Subcutaneous preadipocyte (primary cell): ENCODE data around the gene FDX2. TPM values are rescaled to one million over a fixed set of nuclear protein-coding genes. Genes with fewer than 3 reads are reported as not detected.

Experiments used
- small RNA-seq: library from RNA; depleted of rRNA; stranded (forward); fragments of <200 nt; gene quantifications from one replicate; pipeline ENCODE3, GENCODE V24; 2012
- total RNA-seq: library from RNA; depleted of rRNA; stranded (reverse); fragments of >200 nt; gene quantifications from 2 replicates; pipeline ENCODE4 v1.2.3, GENCODE V29; 2012

FDX2 gene
- total RNA-seq, result 11.4 and 15.6 TPM in 2 replicates

GRCh38 chr19:10315335-10316214, at the start of gene FDX2:
FDX2 (minus strand) TSS chr19:10316015; CDS start chr19:10315996, 19 bp downstream.

DNA sequence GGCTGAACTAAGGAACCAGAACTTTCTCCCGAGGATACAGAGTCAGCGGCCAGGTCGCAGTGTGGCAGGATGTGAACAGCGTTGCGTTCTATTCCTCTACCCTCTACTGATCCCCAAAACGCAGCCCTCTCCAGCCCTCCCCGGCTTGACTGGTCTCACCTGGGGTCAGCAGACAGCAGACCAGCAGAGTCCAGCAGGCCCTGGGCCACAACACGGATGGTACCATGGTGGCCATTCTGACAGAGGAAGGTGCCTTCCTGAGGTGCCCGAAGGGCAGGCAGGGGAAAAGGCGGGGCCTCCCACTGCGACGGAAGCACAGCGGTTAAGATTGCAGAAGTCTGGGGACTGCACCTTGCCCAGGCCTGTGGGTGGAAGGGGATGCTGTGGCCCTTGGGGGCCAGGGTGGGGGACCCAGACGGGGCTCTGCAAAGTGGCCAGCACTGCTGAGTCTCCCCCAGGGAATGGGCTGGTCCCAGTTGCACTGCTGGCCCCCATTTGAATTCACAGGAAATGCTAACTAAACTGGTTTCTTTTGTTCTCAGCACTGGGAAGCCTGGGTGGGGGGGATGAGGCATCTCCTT, 23.7 kb upstream of the FDX2 start, which contains the start of gene ICAM3:
Gene ICAM3, minus strand, starts transcription at position 245 of the 581 bp plus-strand sequence. Its CDS starts 10 bp downstream, at position 235.

DNA sequence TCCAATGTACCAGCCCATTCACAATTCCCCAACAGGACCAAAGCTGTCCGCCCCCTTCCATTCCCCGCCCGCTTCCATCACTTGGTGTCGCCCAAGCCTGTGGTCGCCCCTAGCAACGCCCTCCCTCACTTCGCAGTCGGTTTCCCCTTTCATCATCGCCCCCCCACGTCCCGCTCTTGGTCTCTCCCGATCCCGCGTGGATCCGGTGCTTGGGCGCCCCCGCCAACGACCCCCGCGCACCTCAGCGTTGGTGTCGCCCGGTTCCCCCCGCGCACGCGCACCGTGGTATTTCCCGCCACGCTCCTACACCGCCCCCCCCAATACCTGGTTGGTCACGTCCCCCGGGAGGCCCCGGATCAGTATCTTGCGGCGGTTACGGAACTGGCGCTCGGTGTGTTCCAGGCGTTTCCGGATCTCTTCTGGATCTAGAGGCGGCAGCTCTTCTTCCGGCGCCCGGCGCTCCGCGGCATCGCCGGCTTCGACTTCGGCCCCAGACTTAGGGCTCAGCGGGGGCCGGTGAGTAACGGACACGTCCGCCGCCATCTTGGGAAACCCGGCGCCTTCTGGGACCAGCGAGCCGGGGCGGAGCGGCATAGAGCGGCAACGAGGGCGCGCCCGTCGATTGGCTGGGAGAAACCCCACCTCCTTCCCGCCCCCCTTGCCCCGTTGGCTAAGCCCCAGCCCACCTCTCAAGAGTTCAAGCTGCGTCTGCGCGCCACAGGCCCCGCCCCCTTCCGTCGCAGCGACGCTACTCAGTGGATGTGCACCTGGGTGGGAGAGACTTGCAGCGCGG, 17.3 kb upstream of the FDX2 start, which contains the start of gene RAVER1:
Gene RAVER1, minus strand, starts transcription at position 565 of the 793 bp plus-strand sequence. Its CDS starts 22 bp downstream, at position 543.

GRCh38 chr19:10309423-10309822, 6.4 kb downstream of the FDX2 start, which contains the start of gene ZGLP1:
ZGLP1 (minus strand) TSS chr19:10309815.

DNA sequence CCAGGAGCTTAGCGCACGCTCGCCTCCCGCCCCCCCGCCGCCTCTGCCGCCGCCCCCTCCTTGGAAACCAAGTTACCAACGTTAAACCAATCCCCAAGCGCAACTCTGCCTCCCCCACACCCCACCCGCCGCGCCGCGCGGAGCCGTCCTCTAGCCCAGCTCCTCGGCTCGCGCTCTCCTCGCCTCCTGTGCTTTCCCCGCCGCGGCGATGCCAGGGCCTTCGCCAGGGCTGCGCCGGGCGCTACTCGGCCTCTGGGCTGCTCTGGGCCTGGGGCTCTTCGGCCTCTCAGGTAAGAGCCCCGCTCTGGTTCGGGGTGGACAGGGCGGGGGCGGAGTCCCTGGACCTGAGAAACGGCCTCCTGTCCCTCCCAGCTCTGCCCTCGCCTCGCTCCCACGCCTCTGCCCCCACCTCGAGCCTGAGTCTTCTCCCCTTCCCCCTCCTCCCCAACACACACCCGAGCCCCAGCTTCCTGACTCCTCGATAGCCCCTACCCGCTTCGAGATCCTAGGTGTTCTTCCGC, 25.9 kb downstream of the FDX2 start, which contains the start of gene ICAM5:
Gene ICAM5, plus strand, starts transcription at position 117 of the 521 bp plus-strand sequence. Its CDS starts 92 bp downstream, at position 209.

DNA sequence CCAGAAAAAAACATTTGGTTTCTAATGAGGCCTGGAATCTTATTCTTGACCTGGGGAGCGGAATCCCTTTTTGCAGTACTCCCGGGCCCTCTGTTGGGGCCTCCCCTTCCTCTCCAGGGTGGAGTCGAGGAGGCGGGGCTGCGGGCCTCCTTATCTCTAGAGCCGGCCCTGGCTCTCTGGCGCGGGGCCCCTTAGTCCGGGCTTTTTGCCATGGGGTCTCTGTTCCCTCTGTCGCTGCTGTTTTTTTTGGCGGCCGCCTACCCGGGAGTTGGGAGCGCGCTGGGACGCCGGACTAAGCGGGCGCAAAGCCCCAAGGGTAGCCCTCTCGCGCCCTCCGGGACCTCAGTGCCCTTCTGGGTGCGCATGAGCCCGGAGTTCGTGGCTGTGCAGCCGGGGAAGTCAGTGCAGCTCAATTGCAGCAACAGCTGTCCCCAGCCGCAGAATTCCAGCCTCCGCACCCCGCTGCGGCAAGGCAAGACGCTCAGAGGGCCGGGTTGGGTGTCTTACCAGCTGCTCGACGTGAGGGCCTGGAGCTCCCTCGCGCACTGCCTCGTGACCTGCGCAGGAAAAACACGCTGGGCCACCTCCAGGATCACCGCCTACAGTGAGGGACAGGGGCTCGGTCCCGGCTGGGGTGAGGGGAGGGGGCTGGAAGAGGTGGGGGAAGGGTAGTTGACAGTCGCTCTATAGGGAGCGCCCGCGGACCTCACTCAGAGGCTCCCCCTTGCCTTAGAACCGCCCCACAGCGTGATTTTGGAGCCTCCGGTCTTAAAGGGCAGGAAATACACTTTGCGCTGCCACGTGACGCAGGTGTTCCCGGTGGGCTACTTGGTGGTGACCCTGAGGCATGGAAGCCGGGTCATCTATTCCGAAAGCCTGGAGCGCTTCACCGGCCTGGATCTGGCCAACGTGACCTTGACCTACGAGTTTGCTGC, 28.7 kb downstream of the FDX2 start, which contains the start of gene ICAM4:
Gene ICAM4, plus strand, starts transcription at position 153 of the 935 bp plus-strand sequence. Its CDS starts 58 bp downstream, at position 211.

DNA sequence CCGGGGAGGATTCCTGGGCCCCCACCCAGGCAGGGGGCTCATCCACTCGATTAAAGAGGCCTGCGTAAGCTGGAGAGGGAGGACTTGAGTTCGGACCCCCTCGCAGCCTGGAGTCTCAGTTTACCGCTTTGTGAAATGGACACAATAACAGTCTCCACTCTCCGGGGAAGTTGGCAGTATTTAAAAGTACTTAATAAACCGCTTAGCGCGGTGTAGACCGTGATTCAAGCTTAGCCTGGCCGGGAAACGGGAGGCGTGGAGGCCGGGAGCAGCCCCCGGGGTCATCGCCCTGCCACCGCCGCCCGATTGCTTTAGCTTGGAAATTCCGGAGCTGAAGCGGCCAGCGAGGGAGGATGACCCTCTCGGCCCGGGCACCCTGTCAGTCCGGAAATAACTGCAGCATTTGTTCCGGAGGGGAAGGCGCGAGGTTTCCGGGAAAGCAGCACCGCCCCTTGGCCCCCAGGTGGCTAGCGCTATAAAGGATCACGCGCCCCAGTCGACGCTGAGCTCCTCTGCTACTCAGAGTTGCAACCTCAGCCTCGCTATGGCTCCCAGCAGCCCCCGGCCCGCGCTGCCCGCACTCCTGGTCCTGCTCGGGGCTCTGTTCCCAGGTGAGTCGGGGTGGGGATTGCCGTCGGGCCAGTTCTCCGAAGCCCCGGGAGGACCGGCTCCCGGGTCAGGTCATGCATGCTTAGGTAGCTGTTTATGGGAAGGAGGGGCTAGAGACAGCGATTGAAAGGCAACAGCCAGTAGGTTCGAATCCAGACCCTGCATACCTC, 45.0 kb downstream of the FDX2 start, which contains the start of gene ICAM1:
Gene ICAM1, plus strand, starts transcription at position 505 of the 779 bp plus-strand sequence. Its CDS starts 40 bp downstream, at position 545.

Small RNA genes within 50 kb of the gene (small RNA-seq; reads per million reads assigned to genes)
- gene AC011511.1 (not detected), gene AC011511.4 (not detected)

Other genes with a start within 250 kb of the FDX2 start
- gene SHFL, start 229.7 kb downstream of the FDX2 start, total RNA-seq, result 13.1 and 16.2 TPM in 2 replicates
- 0.37 TPM in 1 of 2 replicates, not detected in the other for gene ANGPTL6, start 213.3 kb downstream of the FDX2 start, total RNA-seq
- 35.6 and 45.5 TPM in 2 replicates for gene PPAN, start 209.7 kb downstream of the FDX2 start, total RNA-seq
- gene P2RY11, start 204.3 kb downstream of the FDX2 start, total RNA-seq, result 2.9 and 3.5 TPM in 2 replicates
- 237 and 313 TPM in 2 replicates for gene EIF3G, start 196.1 kb downstream of the FDX2 start, total RNA-seq
- gene DNMT1, start 121.1 kb downstream of the FDX2 start, total RNA-seq, result 82.7 and 148 TPM in 2 replicates
- 37.5 and 56.1 TPM in 2 replicates for gene S1PR2, start 84.7 kb downstream of the FDX2 start, total RNA-seq
- 70.9 and 71.2 TPM in 2 replicates for gene MRPL4, start 63.8 kb downstream of the FDX2 start, total RNA-seq
- 4.4 and 5.3 TPM in 2 replicates for gene ICAM1, start 44.9 kb downstream of the FDX2 start, total RNA-seq
- gene ICAM4, start 29.1 kb downstream of the FDX2 start, total RNA-seq, result 0.39 TPM in 1 of 2 replicates, not detected in the other
- under 0.01 and 0.20 TPM in 2 replicates for gene ICAM5, start 26.1 kb downstream of the FDX2 start, total RNA-seq
- gene ZGLP1, start 6.2 kb downstream of the FDX2 start, total RNA-seq, result 0.20 and 0.37 TPM in 2 replicates
- 6.2 and 14.1 TPM in 2 replicates for gene RAVER1, start 17.5 kb upstream of the FDX2 start, total RNA-seq
- gene ICAM3, start 23.6 kb upstream of the FDX2 start, total RNA-seq, result 8.4 and 11.4 TPM in 2 replicates
- gene TYK2, start 64.6 kb upstream of the FDX2 start, total RNA-seq, result 63.9 and 75.5 TPM in 2 replicates
- 153 and 160 TPM in 2 replicates for gene CDC37, start 87.5 kb upstream of the FDX2 start, total RNA-seq
- gene PDE4A, start 104.5 kb upstream of the FDX2 start, total RNA-seq, result 5.1 and 6.1 TPM in 2 replicates
- gene KEAP1, start 187.3 kb upstream of the FDX2 start, total RNA-seq, result 65.4 and 67.6 TPM in 2 replicates
- gene S1PR5, start 201.4 kb upstream of the FDX2 start, total RNA-seq, result 0.20 and 0.37 TPM in 2 replicates
- gene ATG4D, start 227.9 kb upstream of the FDX2 start, total RNA-seq, result 13.3 and 14.3 TPM in 2 replicates
- 8.8 and 10.8 TPM in 2 replicates for gene KRI1, start 250.0 kb upstream of the FDX2 start, total RNA-seq